ENCODE results near the gene CFAP45. TPM values are rescaled to one million over a fixed set of nuclear protein-coding genes. Genes with fewer than 3 reads are reported as not detected.

CFAP45 gene
- total and polyA plus RNA-seq, 9 of the 15 experiments (the other 6 are each of a cell fraction or from before 2014, with no cell fraction given) = 0.65 to 2.4 (median 1.5) TPM

DNA sequence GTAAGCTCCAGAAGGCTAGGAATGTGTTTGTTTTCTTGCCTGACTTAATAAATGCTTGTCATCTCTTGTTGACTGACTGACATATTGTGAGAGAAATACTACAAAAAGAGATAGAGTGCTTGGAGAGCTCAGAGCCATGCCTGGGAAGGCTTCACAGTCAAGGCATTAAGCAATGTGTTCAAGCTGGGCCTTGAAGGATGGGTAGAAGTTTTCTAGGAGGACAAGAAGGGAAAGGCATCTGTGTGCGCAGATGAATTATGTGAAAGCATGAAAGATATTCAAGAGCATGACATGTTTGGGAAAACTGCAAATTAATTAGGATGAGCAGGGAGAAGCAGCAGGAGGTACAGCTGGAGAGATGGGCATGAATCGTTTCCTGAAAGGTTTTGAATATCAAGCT is 67.7 kb downstream of the CFAP45 start:
- Histone ChIP-seq H4K20me1 (replicated peaks; ENCODE audit: control insufficient read depth, insufficient read depth, low read length) (no peaks in the 10 kb centered on the region), H3K4me1 (replicated peaks in 1 of 2; ENCODE audit: control insufficient read depth in 2 of 2, insufficient read depth in 2 of 2, low read length in 2 of 2) (peaks cover 0 to 5% of the 10 kb centered on the region in 2 experiments; a peak in 2 of 5 replicates), H3K4me3 (no peak overlapping the region), H2AFZ (ENCODE audit: low read depth, low read length) (no peak overlapping the region), H3K79me2 (ENCODE audit: control insufficient read depth, insufficient read depth, low read length) (no peaks in the 10 kb centered on the region), H3K9me1 (ENCODE audit: control insufficient read depth, insufficient read depth, low read length) (no peaks in the 10 kb centered on the region), H3K27ac (ENCODE audit: extremely low read depth, low read depth, low read length) (no peak overlapping the region), H3K4me2 (ENCODE audit: insufficient read depth, low read length) (no peak overlapping the region), H3K9me3 (replicated peaks; ENCODE audit: control insufficient read depth, insufficient read depth, low read depth, low read length) (no peaks in the 10 kb centered on the region), H3K27me3 (ENCODE audit: control insufficient read depth in 2 of 2, insufficient read depth in 2 of 2, low read length in 2 of 2) (peaks cover 21 to 52% of the 10 kb centered on the region in 2 experiments; a peak in 4 of 5 replicates), H3K9ac (ENCODE audit: insufficient read depth in 1 of 2, low read depth in 2 of 2, low read length in 2 of 2) (no peak overlapping the region), H3K36me3 (ENCODE audit: control insufficient read depth, insufficient read depth, low read length) (no peaks in the 10 kb centered on the region)
- DNase-seq (ENCODE audit: extremely low read depth in 1 of 4, low spot score in 3 of 4) (no peak), FAIRE-seq (no peak), ATAC-seq (no peak)
- WGBS (ENCODE audit: insufficient coverage, low coverage, missing lambda C conversion rate) = 0% methylated on average over 2 of the region's 2 CpGs
- TF ChIP-seq SNRNP70 (optimal IDR thresholded peaks at IDR 0.05; ENCODE audit: low read depth, low read length) (no peak), PYGO2 (tag; IDR thresholded peaks at IDR 0.05) (no peak), SMARCA4 (IDR thresholded peaks at IDR 0.05) (no peak), HES1 (IDR thresholded peaks at IDR 0.05; ENCODE audit: low read depth) (no peak), THRB (CRISPR knock-in tag; conservative IDR thresholded peaks at IDR 0.05) (no peak), PHB2 (IDR thresholded peaks at IDR 0.05; ENCODE audit: low read depth) (no peak), HEY1 (CRISPR knock-in tag; IDR thresholded peaks at IDR 0.05; ENCODE audit: borderline replicate concordance) (no peak), SRSF1 (IDR thresholded peaks at IDR 0.05; ENCODE audit: low read depth, low read length) (no peak), SPI1 (IDR thresholded peaks at IDR 0.05; ENCODE audit: borderline replicate concordance, low read depth, low read length) (no peak)
- ChIA-PET CTCF (ENCODE audit: low intra/inter-chr PET ratio) (no interaction called here), POLR2A (interaction anchor here (0.6 to 1.4 kb wide), 4 partner anchors 9 to 91 kb away, joined by 3 to 4 read pairs (median 3); no protein-coding TSS in a partner anchor)
- in situ Hi-C loops (cut with MboI) = no loop called here
- intact Hi-C loops (cut with micrococcal nuclease) = loop anchor here (10.0 kb wide), 1 partner anchor 92 kb away; the partner anchor contains the start of gene TAGLN2
- BruUV-seq (replicated peaks) = no TSS peak

All from K562 (cell line).